ENCODE measurements around the gene HK2.

Gene HK2

DNA sequence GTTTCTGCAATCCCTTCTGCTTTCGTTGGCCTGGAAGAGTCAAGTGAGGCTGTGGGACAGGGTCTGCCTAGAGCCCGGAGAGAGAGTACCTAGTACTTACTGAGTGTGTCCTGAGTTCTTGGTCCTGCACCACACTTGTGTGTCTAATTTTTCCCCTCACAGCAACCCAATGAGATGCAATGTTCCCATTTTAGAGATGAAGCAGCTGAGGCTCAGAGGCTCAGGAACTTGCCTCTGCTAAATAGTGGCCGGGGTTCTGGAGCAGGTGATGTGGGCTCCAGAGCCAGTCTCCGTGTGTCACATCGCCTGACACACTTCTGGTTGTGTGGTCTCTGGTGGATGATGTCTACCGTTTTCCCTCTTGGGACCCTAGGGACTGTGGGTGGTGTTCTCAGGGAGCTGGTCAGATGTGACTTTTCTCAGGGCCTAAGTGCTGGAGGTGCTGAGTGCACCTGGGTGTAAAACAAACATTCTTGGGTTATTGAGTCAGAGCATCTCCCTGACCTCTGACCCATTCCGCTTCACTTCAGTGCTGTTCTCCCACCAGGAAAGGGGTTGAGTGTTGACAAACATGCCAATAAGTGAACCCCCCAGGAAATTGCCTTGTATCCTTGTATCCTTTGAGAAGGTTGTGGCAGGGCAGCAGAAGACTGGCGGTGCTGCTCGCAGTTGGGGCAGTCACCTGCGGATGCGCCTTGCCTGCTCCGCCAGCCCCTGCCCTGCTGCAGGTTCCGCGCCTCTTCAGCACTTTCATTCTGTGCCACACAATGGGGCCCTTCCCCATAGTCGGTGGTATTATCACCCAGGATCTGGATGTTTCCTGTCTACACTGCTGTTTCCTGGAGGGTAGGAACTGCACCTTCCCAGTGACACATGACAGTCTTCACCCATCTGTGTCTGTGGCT is 32.1 kb downstream of the HK2 start:
- Histone ChIP-seq H2BK12ac (ENCODE audit: low read length) (no peak overlapping the region), H2AK5ac (ENCODE audit: low read depth, low read length) (no peak overlapping the region), H4K8ac (ENCODE audit: low read depth, low read length) (no peak overlapping the region), H3K9me3 (replicated peaks in 1 of 2; ENCODE audit: control insufficient read depth in 2 of 2, insufficient read depth in 1 of 2, low read depth in 1 of 2, low read length in 2 of 2) (peaks cover 0 to 3% of the 10 kb centered on the region in 2 donors), H2BK5ac (ENCODE audit: low read length) (no peak overlapping the region), H3K9ac (ENCODE audit: low read depth, low read length, poor library complexity) (no peak overlapping the region), H3K27me3 (ENCODE audit: control insufficient read depth in 3 of 3, insufficient read depth in 3 of 3, low read depth in 1 of 3, low read length in 3 of 3) (no peaks in the 10 kb centered on the region), H3K23ac (ENCODE audit: low read depth, low read length, poor library complexity) (no peak overlapping the region), H3K18ac (ENCODE audit: low read length) (no peak overlapping the region), H3K79me1 (ENCODE audit: low read depth, low read length) (peaks cover 5% of the 10 kb centered on the region), H3K4me1 (ENCODE audit: control insufficient read depth in 2 of 2, insufficient read depth in 1 of 2, low read depth in 1 of 2, low read length in 2 of 2) (peaks cover 9 to 25% of the 10 kb centered on the region in 2 donors), H2BK15ac (ENCODE audit: low read length) (no peak overlapping the region), H3K4me3 (ENCODE audit: low read length in 2 of 2) (no peak overlapping the region), H3K4ac (ENCODE audit: low read length) (no peak overlapping the region), H2BK120ac (ENCODE audit: low read depth, low read length) (no peak overlapping the region), H3K27ac (replicated peaks; ENCODE audit: low read length) (no peak overlapping the region), H2AFZ (ENCODE audit: low read length) (no peak overlapping the region), H3K4me2 (ENCODE audit: insufficient read depth, low read length, poor library complexity, severe bottlenecking) (no peak overlapping the region), H3K36me3 (replicated peaks in 1 of 2; ENCODE audit: control insufficient read depth in 2 of 2, insufficient read depth in 2 of 2, low read length in 2 of 2) (peaks cover 1 to 37% of the 10 kb centered on the region in 2 donors), H3K14ac (ENCODE audit: low read length) (no peak overlapping the region), H4K91ac (ENCODE audit: low read depth, low read length, poor library complexity) (no peak overlapping the region)
- no peak for DNase-seq (ENCODE audit: low spot score)
- no CpG with 5 or more reads among the region's 15 CpGs for WGBS, 2 donors (ENCODE audit: extremely low coverage in 2 of 2, insufficient read length in 2 of 2, insufficient replicate concordance in 1 of 2)

- no peak overlapping the region for H2BK12ac ChIP-seq (ENCODE audit: low read length)
- no peak overlapping the region for H3K9ac ChIP-seq (ENCODE audit: low read depth, low read length, poor library complexity)
- H2BK120ac ChIP-seq (ENCODE audit: low read depth, low read length): no peak overlapping the region
- H2AK5ac ChIP-seq (ENCODE audit: low read depth, low read length): no peak overlapping the region
- H3K4me3 ChIP-seq (ENCODE audit: low read length in 2 of 2): no peak overlapping the region
- no peak overlapping the region for H4K8ac ChIP-seq (ENCODE audit: low read depth, low read length)
- no peak overlapping the region for H3K18ac ChIP-seq (ENCODE audit: low read length)
- no peak overlapping the region for H3K23ac ChIP-seq (ENCODE audit: low read depth, low read length, poor library complexity)
- WGBS, 2 donors (ENCODE audit: extremely low coverage in 2 of 2, insufficient read length in 2 of 2, insufficient replicate concordance in 1 of 2): no CpG with 5 or more reads among the region's 14 CpGs
- no peaks in the 10 kb centered on the region for H3K27me3 ChIP-seq (ENCODE audit: control insufficient read depth in 3 of 3, insufficient read depth in 3 of 3, low read depth in 1 of 3, low read length in 3 of 3)
- H3K36me3 ChIP-seq (replicated peaks in 1 of 2; ENCODE audit: control insufficient read depth in 2 of 2, insufficient read depth in 2 of 2, low read length in 2 of 2): peaks cover 3 to 52% of the 10 kb centered on the region in 2 donors
- no peak overlapping the region for H3K4ac ChIP-seq (ENCODE audit: low read length)
- no peak overlapping the region for H2BK15ac ChIP-seq (ENCODE audit: low read length)
- H2BK5ac ChIP-seq (ENCODE audit: low read length): no peak overlapping the region
- DNase-seq (ENCODE audit: low spot score): no peak
- H4K91ac ChIP-seq (ENCODE audit: low read depth, low read length, poor library complexity): no peak overlapping the region
- H3K27ac ChIP-seq (replicated peaks; ENCODE audit: low read length): no peak overlapping the region
- no peak overlapping the region for H3K4me2 ChIP-seq (ENCODE audit: insufficient read depth, low read length, poor library complexity, severe bottlenecking)
- peaks cover 5% of the 10 kb centered on the region for H3K79me1 ChIP-seq (ENCODE audit: low read depth, low read length)
- no peak overlapping the region for H3K14ac ChIP-seq (ENCODE audit: low read length)
- peaks cover 0 to 3% of the 10 kb centered on the region in 2 donors for H3K9me3 ChIP-seq (replicated peaks in 1 of 2; ENCODE audit: control insufficient read depth in 2 of 2, insufficient read depth in 1 of 2, low read depth in 1 of 2, low read length in 2 of 2)
- no peak overlapping the region for H2AFZ ChIP-seq (ENCODE audit: low read length)
- H3K4me1 ChIP-seq (ENCODE audit: control insufficient read depth in 2 of 2, insufficient read depth in 1 of 2, low read depth in 1 of 2, low read length in 2 of 2): peaks cover 9 to 25% of the 10 kb centered on the region in 2 donors
These were observed 34.1 kb downstream of the HK2 start for GRCh38 chr2:74867841-74868658.

GRCh38 chr2:74869517-74869916 is 35.6 kb downstream of the HK2 start:
- Histone ChIP-seq H3K9ac (ENCODE audit: low read depth, low read length, poor library complexity) (no peak overlapping the region), H3K4ac (ENCODE audit: low read length) (no peak overlapping the region), H3K27me3 (ENCODE audit: control insufficient read depth in 3 of 3, insufficient read depth in 3 of 3, low read depth in 1 of 3, low read length in 3 of 3) (no peaks in the 10 kb centered on the region), H3K4me1 (ENCODE audit: control insufficient read depth in 2 of 2, insufficient read depth in 1 of 2, low read depth in 1 of 2, low read length in 2 of 2) (peaks cover 9 to 25% of the 10 kb centered on the region in 2 donors), H3K23ac (ENCODE audit: low read depth, low read length, poor library complexity) (no peak overlapping the region), H3K14ac (ENCODE audit: low read length) (no peak overlapping the region), H3K4me2 (ENCODE audit: insufficient read depth, low read length, poor library complexity, severe bottlenecking) (no peak overlapping the region), H3K79me1 (ENCODE audit: low read depth, low read length) (peaks cover 5% of the 10 kb centered on the region), H2BK5ac (ENCODE audit: low read length) (no peak overlapping the region), H3K36me3 (replicated peaks in 1 of 2; ENCODE audit: control insufficient read depth in 2 of 2, insufficient read depth in 2 of 2, low read length in 2 of 2) (peaks cover 8 to 66% of the 10 kb centered on the region in 2 donors), H4K8ac (ENCODE audit: low read depth, low read length) (no peak overlapping the region), H3K27ac (replicated peaks; ENCODE audit: low read length) (no peak overlapping the region), H4K91ac (ENCODE audit: low read depth, low read length, poor library complexity) (no peak overlapping the region), H2AFZ (ENCODE audit: low read length) (no peak overlapping the region), H3K18ac (ENCODE audit: low read length) (no peak overlapping the region), H2BK120ac (ENCODE audit: low read depth, low read length) (no peak overlapping the region), H3K9me3 (replicated peaks in 1 of 2; ENCODE audit: control insufficient read depth in 2 of 2, insufficient read depth in 1 of 2, low read depth in 1 of 2, low read length in 2 of 2) (peaks cover 0 to 3% of the 10 kb centered on the region in 2 donors), H2BK12ac (ENCODE audit: low read length) (no peak overlapping the region), H3K4me3 (ENCODE audit: low read length in 2 of 2) (no peak overlapping the region), H2BK15ac (ENCODE audit: low read length) (no peak overlapping the region), H2AK5ac (ENCODE audit: low read depth, low read length) (no peak overlapping the region)
- no peak for DNase-seq (ENCODE audit: low spot score)
- no CpG with 5 or more reads among the region's 6 CpGs for WGBS, 2 donors (ENCODE audit: extremely low coverage in 2 of 2, insufficient read length in 2 of 2, insufficient replicate concordance in 1 of 2)

DNA sequence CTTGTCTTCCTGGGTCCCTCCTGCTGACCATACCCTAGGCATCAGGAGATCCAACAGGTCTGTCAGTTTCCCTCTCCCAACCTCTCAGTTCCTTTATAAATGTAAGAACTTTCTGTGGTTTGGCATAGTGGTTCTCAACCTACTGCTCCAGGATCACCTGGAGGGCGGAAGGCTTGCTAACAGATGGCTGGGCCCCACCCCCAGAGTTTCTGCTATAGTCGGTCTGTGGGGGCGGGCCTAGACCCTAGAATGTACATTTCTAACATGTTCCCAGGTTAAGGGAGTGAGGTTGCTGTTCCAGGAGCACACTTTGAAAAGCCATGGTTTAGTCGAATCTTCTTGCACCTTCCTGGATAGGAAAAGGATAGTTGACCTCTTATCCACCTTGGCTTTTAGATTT is 37.0 kb downstream of the HK2 start:
- Histone ChIP-seq H3K4me1 (ENCODE audit: control insufficient read depth in 2 of 2, insufficient read depth in 1 of 2, low read depth in 1 of 2, low read length in 2 of 2) (peaks cover 9 to 15% of the 10 kb centered on the region in 2 donors), H3K79me1 (ENCODE audit: low read depth, low read length) (no peaks in the 10 kb centered on the region), H3K18ac (ENCODE audit: low read length) (no peak overlapping the region), H2BK12ac (ENCODE audit: low read length) (no peak overlapping the region), H3K4me2 (ENCODE audit: insufficient read depth, low read length, poor library complexity, severe bottlenecking) (no peak overlapping the region), H3K9ac (ENCODE audit: low read depth, low read length, poor library complexity) (no peak overlapping the region), H3K9me3 (replicated peaks in 1 of 2; ENCODE audit: control insufficient read depth in 2 of 2, insufficient read depth in 1 of 2, low read depth in 1 of 2, low read length in 2 of 2) (peaks cover 0 to 3% of the 10 kb centered on the region in 2 donors), H4K8ac (ENCODE audit: low read depth, low read length) (no peak overlapping the region), H3K14ac (ENCODE audit: low read length) (no peak overlapping the region), H3K27me3 (ENCODE audit: control insufficient read depth in 3 of 3, insufficient read depth in 3 of 3, low read depth in 1 of 3, low read length in 3 of 3) (no peaks in the 10 kb centered on the region), H2BK120ac (ENCODE audit: low read depth, low read length) (no peak overlapping the region), H3K4me3 (ENCODE audit: low read length in 2 of 2) (no peak overlapping the region), H3K36me3 (replicated peaks in 1 of 2; ENCODE audit: control insufficient read depth in 2 of 2, insufficient read depth in 2 of 2, low read length in 2 of 2) (peaks cover 9 to 70% of the 10 kb centered on the region in 2 donors), H2BK15ac (ENCODE audit: low read length) (no peak overlapping the region), H2AK5ac (ENCODE audit: low read depth, low read length) (no peak overlapping the region), H3K23ac (ENCODE audit: low read depth, low read length, poor library complexity) (no peak overlapping the region), H2BK5ac (ENCODE audit: low read length) (no peak overlapping the region), H2AFZ (ENCODE audit: low read length) (no peak overlapping the region), H4K91ac (ENCODE audit: low read depth, low read length, poor library complexity) (no peak overlapping the region), H3K27ac (replicated peaks; ENCODE audit: low read length) (no peak overlapping the region), H3K4ac (ENCODE audit: low read length) (no peak overlapping the region)
- DNase-seq (ENCODE audit: low spot score): no peak
- WGBS, 2 donors (ENCODE audit: extremely low coverage in 2 of 2, insufficient read length in 2 of 2, insufficient replicate concordance in 1 of 2): no CpG with 5 or more reads among the region's 4 CpGs
